Activated CD4-positive, alpha-beta T cell treated with anti-CD3 and anti-CD28 coated beads for 48 hours (primary cell): ENCODE data around the gene CALM3.

Experiments
- DNase-seq: peaks from one replicate; pipeline ENCODE4 v3.0.0-alpha.2; 2020

CALM3 gene

GRCh38 chr19:46600384-46601317 lies 479 bp upstream of the CALM3 start:
- peak; percentile 98 for DNase-seq

GRCh38 chr19:46602392-46603194 lies 1.5 kb downstream of the CALM3 start:
- peak; percentile 79 for DNase-seq

- no peak for DNase-seq
Measured at GRCh38 chr19:46603195-46603637, 2.1 kb downstream of the CALM3 start.

DNA sequence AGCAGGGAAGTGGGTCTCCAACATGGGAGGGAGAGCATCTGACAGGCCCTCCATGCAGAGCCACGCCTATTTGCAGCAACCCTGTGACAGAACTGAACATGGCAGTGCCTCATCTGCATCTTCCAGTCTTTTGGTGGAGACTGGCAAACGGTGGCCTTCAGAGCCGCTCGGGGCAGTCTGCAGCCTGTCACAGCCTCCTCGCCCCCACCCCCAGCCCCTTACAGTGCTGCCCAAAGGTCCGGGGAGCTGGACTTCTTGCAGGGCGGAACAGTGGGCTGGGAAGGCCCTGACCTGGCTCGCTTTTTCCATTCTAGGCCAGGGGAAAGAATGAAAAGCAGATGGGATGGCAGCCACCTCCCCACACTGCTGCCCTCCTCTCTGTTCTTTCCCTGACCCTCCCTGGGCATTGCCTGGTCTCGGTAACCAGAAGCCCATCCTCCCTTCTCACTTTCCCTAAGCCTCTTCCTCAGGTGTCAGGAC lies 2.7 kb downstream of the CALM3 start:
- no peak for DNase-seq

DNA sequence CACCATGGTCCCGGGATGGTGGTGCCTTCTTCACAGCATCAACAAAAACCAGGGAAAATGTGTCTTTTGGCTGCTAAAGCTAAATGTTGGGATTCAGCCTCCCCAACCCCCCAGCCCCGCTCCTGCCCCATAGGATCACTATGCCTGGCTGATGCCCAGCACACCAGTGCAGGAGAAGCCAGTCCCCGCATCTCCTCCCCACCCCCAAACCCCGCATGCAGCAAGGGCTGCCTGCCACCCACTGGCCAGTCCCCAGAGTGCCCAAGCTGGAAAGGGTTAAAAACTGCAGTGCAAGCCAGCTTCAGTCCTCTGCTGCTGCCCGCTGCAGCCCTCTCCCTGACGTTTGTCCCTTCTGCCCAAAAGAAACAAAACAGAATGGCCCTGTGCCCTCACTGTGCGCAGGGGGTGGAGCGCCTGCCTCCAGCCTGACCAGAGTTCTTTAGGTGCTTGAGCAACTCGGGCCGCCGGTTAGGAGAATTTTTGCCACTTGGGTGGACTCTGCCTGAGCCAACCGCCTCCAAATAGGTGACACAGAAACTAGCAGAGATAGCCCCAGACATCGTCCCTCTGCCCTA lies 3.7 kb downstream of the CALM3 start:
- DNase-seq, result no peak

- DNase-seq, result no peak
Measured at GRCh38 chr19:46605356-46605821, 4.3 kb downstream of the CALM3 start.

GRCh38 chr19:46606019-46606418 lies 4.9 kb downstream of the CALM3 start:
- no peak for DNase-seq

- DNase-seq, result no peak
Measured at GRCh38 chr19:46606681-46607447, 5.7 kb downstream of the CALM3 start.

DNA sequence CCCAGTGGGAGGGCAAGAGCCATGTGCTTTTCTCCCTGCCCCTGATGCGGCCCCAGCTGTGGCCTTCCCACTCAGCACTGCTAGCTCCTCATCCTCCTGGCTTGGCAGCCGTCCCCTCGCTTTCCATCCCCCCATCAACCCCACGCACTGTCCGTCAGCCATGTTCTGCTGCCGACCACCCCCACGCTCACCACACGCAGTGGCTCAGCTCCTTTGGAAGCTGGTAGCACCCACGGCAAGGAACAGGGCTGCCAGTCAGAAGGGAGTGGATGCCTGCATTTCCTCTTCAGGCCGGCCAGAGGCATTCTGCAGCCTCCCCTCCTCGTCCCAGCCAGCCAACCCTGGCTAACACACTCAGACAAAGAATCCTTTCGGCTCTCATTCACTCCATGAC lies 6.3 kb downstream of the CALM3 start:
- no peak for DNase-seq

GRCh38 chr19:46608178-46608577 lies 7.0 kb downstream of the CALM3 start:
- no peak for DNase-seq

GRCh38 chr19:46608581-46609345 lies 7.6 kb downstream of the CALM3 start:
- no peak for DNase-seq

- DNase-seq, result no peak
Measured at GRCh38 chr19:46609511-46610412, 8.6 kb downstream of the CALM3 start.

DNA sequence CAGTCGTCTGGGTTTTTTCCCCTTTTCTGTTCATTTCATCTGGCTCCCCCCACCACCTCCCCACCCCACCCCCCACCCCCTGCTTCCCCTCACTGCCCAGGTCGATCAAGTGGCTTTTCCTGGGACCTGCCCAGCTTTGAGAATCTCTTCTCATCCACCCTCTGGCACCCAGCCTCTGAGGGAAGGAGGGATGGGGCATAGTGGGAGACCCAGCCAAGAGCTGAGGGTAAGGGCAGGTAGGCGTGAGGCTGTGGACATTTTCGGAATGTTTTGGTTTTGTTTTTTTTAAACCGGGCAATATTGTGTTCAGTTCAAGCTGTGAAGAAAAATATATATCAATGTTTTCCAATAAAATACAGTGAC lies 9.3 kb downstream of the CALM3 start:
- no peak for DNase-seq

GRCh38 chr19:46610851-46611770 lies 10.0 kb downstream of the CALM3 start:
- DNase-seq, result peak; percentile 31

- no peak for DNase-seq
Measured at GRCh38 chr19:46611776-46612175, 10.6 kb downstream of the CALM3 start.

GRCh38 chr19:46613525-46613924 lies 12.4 kb downstream of the CALM3 start:
- DNase-seq, result no peak

DNA sequence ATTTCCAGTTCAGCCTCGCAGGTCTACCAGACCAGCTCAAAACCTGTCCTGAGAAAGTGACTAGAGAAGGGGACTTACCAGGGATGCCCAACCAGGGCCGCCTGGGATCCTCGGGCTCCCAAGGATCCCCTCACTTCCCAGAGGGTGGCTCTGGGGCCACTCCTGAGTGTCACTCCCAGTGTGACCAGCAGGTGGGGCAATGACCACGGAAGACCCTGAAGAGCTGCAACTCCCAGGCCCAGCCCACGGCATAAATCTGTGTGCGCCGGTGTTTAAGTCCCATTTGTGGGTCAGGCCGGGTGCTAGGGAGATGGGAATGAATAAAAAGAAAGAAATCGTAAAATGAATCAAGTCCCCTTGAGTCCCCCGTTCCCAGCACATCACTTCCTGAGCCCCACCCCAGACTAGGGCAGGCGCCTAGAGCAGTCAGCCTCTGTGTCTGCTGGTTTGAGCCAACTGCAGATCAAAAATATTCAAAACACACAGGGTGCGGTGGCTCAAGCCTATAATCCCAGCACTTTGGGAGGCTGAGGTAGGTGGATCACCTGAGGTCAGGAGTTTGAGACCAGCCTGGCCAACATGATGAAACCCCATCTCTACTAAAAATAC lies 13.1 kb downstream of the CALM3 start:
- peak; percentile 89 for DNase-seq

DNA sequence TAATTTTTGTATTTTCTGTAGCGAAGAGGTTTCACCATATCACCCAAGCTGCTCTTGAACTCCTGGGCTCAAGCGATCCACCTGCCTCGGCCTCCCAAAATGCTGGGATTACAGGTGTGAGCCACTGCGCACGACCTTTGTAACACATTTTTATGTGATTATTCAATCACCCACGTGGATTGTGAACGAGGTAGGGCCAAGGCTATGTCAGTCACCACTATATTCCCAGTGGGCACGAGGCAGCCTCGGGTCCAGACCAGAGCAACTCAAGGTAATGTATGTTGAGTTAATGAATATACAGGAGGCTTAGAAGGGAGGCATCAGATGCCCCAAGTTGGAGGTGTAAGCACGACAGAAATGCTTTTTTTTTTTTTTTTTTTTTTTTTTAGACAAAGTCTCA lies 14.8 kb downstream of the CALM3 start:
- no peak for DNase-seq
